Ascending aorta (tissue), 2 donors: ENCODE measurements around the gene NUFIP2. TPM values are rescaled to one million over a fixed set of nuclear protein-coding genes. Genes with fewer than 3 reads are reported as not detected.
A peak's percentile ranks its signal among the peaks of the same experiment; 100 is the strongest.

Experiments
- DNase-seq, 2 donors: peaks; one replicate each; pipeline ENCODE4 v3.0.0-alpha.2; 2019; ENCODE audit warnings: low spot score in 2 of 2
- H3K27ac ChIP-seq, 2 donors: fragments of 200-600 bp; sonication (generic); one replicate each; pipeline ENCODE4 v1.5.1; 2016 to 2017; ENCODE audit warnings: mild to moderate bottlenecking in 1 of 2
- H3K27me3 ChIP-seq: fragments of 200-600 bp; sonication (generic); one replicate; pipeline ENCODE4 v1.5.1; 2017
- H3K36me3 ChIP-seq, 2 donors: fragments of 200-600 bp; sonication (generic); one replicate each; pipeline ENCODE4 v1.5.1; 2016
- H3K4me1 ChIP-seq, 2 donors: fragments of 200-600 bp; sonication (generic); one replicate each; pipeline ENCODE4 v1.5.1; 2016 to 2017; ENCODE audit warnings: mild to moderate bottlenecking in 1 of 2
- H3K4me3 ChIP-seq, 2 donors: fragments of 200-600 bp; sonication (generic); one replicate each; pipeline ENCODE4 v1.5.1; 2016 to 2017; ENCODE audit warnings: mild to moderate bottlenecking in 1 of 2
- H3K9me3 ChIP-seq, 2 donors: fragments of 200-600 bp; sonication (generic); one replicate each; pipeline ENCODE4 v1.5.1; 2016
- intact Hi-C: fragments of 100-400 bp; cut with DNase I; formaldehyde crosslinking; loops from one replicate; pipeline ENCODE4 v1.15.1; 2023
- total RNA-seq: library from RNA; depleted of rRNA; stranded (reverse); fragments of >200 nt; gene quantifications from one replicate; pipeline ENCODE4 v1.1.0, GENCODE V29; 2016
- TF ChIP-seq, protein P1 (sequence below), 3 experiments: fragments of 200-600 bp in 2 of 3; fragments of 450-650 bp in 1 of 3; sonication (generic) in 2 of 3; IDR thresholded peaks; one replicate each; pipeline ENCODE4 v1.5.1; 2016 to 2019; ENCODE audit warnings: antibody characterized with exemption in 3 of 3, mild to moderate bottlenecking in 1 of 3, moderate library complexity in 1 of 3

Gene NUFIP2
- total RNA-seq, 1 donor from 2014 or later, result 11.0 TPM

DNA sequence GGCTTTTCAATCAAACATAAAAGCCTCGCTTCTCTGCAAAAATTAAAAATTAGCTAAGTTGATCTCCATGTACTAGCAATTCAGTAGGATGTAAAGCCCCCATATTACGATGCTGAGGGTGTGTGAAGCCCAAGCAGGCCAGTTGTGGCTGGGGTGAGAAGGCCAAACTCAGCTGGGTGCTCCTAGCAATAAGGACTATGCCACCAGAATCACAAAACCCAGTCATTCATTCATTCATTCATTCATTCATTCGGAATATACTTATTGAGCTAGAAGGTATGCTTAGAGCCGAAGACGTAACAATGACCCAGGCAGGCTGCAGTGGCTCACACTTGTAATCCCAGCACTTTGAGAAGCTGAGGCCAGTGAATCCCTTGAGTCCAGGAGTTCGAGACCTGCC lies 51.2 kb downstream of the NUFIP2 start:
- Histone ChIP-seq H3K27ac (no peak overlapping the region), H3K9me3 (no peaks in the 10 kb centered on the region), H3K36me3 (no peaks in the 10 kb centered on the region), H3K4me1 (peaks cover 9 to 19% of the 10 kb centered on the region in 2 donors), H3K27me3 (no peaks in the 10 kb centered on the region), H3K4me3 (no peak overlapping the region)
- intact Hi-C loops, result no loop called here
- no peak for DNase-seq
- TF ChIP-seq, protein P1, sequence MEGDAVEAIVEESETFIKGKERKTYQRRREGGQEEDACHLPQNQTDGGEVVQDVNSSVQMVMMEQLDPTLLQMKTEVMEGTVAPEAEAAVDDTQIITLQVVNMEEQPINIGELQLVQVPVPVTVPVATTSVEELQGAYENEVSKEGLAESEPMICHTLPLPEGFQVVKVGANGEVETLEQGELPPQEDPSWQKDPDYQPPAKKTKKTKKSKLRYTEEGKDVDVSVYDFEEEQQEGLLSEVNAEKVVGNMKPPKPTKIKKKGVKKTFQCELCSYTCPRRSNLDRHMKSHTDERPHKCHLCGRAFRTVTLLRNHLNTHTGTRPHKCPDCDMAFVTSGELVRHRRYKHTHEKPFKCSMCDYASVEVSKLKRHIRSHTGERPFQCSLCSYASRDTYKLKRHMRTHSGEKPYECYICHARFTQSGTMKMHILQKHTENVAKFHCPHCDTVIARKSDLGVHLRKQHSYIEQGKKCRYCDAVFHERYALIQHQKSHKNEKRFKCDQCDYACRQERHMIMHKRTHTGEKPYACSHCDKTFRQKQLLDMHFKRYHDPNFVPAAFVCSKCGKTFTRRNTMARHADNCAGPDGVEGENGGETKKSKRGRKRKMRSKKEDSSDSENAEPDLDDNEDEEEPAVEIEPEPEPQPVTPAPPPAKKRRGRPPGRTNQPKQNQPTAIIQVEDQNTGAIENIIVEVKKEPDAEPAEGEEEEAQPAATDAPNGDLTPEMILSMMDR (IDR thresholded peaks at IDR 0.05), result no peak

DNA sequence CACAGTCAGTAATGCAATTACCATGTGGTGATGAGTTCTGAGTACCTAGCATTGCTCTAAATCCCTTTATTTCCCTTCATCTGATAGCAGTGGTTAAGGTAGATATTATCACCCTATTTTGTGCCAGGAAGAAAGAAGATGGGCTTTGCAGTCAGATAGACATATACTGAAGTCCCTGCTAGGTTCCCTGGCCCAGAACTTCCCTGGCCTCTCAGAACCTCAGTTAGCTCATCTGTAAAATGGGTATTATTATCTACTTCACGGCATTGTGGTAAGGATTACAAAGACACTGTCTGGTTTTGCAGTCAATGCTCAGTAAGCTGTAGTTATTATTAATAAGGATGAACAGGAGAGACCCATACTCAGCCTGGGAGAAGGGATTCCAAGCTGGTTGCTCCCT lies 51.9 kb downstream of the NUFIP2 start:
- H3K4me1 ChIP-seq, result peaks cover 9 to 19% of the 10 kb centered on the region in 2 donors
- no peak overlapping the region for H3K4me3 ChIP-seq
- no peaks in the 10 kb centered on the region for H3K27me3 ChIP-seq
- no peaks in the 10 kb centered on the region for H3K36me3 ChIP-seq
- TF ChIP-seq, protein P1 (IDR thresholded peaks at IDR 0.05), result no peak
- H3K9me3 ChIP-seq, result no peaks in the 10 kb centered on the region
- H3K27ac ChIP-seq, result no peak overlapping the region
- intact Hi-C loops, result no loop called here
- DNase-seq, result no peak

DNA sequence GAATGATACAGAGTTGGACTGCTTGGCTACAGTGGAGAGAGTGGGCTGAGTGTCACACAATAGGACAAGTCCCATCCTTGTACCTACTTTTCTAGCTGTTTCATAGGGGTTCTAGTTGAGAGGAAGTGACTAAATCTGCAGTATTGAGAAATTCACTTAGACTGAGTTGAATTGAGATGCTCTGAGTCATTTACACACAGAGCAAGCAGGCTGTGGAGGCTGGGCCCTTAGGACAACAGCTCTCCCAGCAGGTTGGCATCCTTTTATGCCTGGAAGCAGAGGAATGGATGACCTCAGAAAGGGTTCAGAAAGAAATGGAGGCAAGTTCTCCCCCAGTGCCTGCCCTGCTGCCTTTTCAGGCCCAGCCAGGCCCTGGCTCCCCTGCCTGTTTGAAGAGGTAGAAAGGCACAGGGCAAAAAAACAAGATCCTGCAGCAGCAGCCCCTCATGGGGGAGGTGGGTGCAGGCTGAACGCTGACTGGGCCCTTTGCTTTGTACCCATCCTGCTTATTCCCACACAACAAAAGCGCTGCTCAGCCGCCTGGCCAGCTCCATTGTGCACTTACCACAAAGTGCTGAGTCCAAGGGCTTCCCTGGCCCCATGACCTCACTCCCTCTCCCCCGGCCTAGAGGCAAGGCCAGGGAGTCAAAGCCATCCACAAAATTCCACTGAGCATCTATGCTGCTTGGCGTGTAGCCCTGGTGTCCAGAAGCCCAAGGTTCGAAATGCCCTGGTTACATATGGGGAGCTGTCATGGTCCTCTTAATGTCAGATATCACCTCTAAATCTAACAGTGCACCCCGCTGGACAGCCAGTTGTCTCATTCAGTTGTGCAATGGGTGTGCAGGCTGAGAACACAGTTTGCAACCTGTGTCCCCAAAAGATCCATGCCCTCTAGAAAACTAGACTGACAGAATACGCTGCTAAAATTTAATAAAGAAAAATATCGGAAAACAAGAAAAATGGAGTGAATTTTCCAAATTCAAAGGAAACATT lies 52.7 kb downstream of the NUFIP2 start:
- Histone ChIP-seq H3K27ac (peak overlapping the region; percentile 66 to 86), H3K4me1 (peaks cover 9 to 19% of the 10 kb centered on the region in 2 donors), H3K36me3 (no peaks in the 10 kb centered on the region), H3K4me3 (no peak overlapping the region), H3K27me3 (no peaks in the 10 kb centered on the region), H3K9me3 (no peaks in the 10 kb centered on the region)
- TF ChIP-seq, protein P1 (IDR thresholded peaks at IDR 0.05), result no peak
- intact Hi-C loops, result loop anchor here (1.0 kb wide), 2 partner anchors 16 to 51 kb away; no protein-coding TSS in a partner anchor
- DNase-seq, result peak; percentile 68 to 92

DNA sequence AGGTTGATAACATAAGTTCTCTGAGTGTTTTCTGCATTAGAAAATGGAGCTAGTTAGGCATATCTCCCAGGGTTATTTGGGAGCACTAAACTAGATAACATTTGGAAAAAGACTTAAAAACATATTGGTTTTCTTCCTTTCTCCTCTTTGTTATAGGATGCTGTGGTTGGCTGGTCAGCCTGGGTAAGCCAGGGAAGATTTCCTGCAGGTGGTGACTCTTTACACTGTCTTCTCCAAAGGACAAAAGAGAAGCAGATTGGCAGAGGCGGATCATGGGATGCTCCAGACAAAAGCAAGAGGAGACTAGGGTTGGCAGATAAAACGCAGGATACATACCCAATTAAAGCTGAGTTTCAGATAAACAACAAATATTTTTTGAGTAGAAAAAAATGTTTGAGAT lies 53.5 kb downstream of the NUFIP2 start:
- DNase-seq, result no peak
- intact Hi-C loops, result no loop called here
- TF ChIP-seq, protein P1 (IDR thresholded peaks at IDR 0.05), result no peak
- Histone ChIP-seq H3K36me3 (no peaks in the 10 kb centered on the region), H3K4me3 (no peak overlapping the region), H3K27me3 (no peaks in the 10 kb centered on the region), H3K27ac (peak overlapping the region; percentile 60 to 86), H3K4me1 (peaks cover 9 to 19% of the 10 kb centered on the region in 2 donors), H3K9me3 (no peaks in the 10 kb centered on the region)

DNA sequence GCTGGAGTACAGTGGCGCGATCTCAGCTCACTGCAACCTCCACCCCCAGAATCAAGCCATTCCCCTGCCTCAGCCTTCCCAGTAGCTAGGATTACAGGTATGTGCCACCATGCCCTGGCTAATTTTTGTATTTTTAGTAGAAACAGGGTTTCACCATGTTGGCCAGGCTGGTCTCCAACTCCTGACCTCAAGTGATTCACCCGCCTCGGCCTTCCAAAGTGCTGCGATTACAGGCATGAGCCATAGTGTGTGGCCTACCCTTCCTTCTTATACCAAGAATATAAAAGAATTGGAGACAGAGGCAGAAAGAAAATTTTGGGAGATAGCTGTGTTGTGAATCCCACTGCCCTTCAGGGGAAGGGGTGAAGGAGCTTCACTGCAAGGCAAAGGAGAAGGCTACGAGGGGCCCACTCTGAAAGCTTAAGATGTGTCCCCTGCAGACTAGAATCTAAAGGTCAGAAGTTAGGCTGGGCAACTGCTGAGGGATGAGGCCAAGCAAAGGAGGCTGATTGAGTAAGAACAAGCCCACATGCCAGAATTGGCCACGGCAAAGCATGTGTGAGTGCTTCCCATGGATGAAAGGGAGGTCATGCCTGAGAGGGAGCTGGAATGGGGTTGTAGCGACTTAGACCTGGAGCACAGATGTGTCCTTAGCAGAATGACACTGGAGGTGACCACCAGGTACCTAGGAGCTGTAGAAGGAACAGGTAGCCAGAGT lies 55.7 kb downstream of the NUFIP2 start:
- H3K27ac ChIP-seq, result no peak overlapping the region
- no peaks in the 10 kb centered on the region for H3K9me3 ChIP-seq
- TF ChIP-seq, protein P1 (IDR thresholded peaks at IDR 0.05), result no peak
- intact Hi-C loops, result no loop called here
- H3K4me1 ChIP-seq, result peaks cover 9 to 19% of the 10 kb centered on the region in 2 donors
- DNase-seq, result no peak
- H3K27me3 ChIP-seq, result no peaks in the 10 kb centered on the region
- H3K4me3 ChIP-seq, result no peak overlapping the region
- H3K36me3 ChIP-seq, result no peaks in the 10 kb centered on the region
